ENCODE measurements around the gene PPY. TPM values are rescaled to one million over a fixed set of nuclear protein-coding genes. Genes with fewer than 3 reads are reported as not detected.
"Not testable (repeated sequence)": the region's sequence is repeated elsewhere in the genome, so short reads cannot be mapped to it uniquely, and the experiment has no call there.

Gene PPY
- total RNA-seq, 4 donors from 2014 or later = not detected

GRCh38 chr17:43928609-43929008 lies 13.7 kb downstream of the PPY start:
- no peak for ATAC-seq (ENCODE audit: low FRiP score)
- no peak for DNase-seq (ENCODE audit: low spot score)
- no peak for TF ChIP-seq CTCF (IDR thresholded peaks at IDR 0.05)

GRCh38 chr17:43927929-43928328 lies 14.3 kb downstream of the PPY start:
- not testable (repeated sequence) for ATAC-seq (ENCODE audit: low FRiP score); DNase-seq (ENCODE audit: low spot score)

- DNase-seq (ENCODE audit: low spot score) = no peak
- ATAC-seq (ENCODE audit: low FRiP score) = no peak
- no peak for TF ChIP-seq CTCF (IDR thresholded peaks at IDR 0.05)
Observed at GRCh38 chr17:43927060-43927864, 15.0 kb downstream of the PPY start.

GRCh38 chr17:43924558-43924957 lies 17.7 kb downstream of the PPY start:
- ATAC-seq (ENCODE audit: low FRiP score) (no peak), DNase-seq (ENCODE audit: low spot score) (no peak)
- TF ChIP-seq CTCF (IDR thresholded peaks at IDR 0.05) = no peak

GRCh38 chr17:43920500-43921095 lies 21.7 kb downstream of the PPY start:
- ATAC-seq (ENCODE audit: low FRiP score) = no peak
- TF ChIP-seq CTCF (IDR thresholded peaks at IDR 0.05) = no peak
- DNase-seq (ENCODE audit: low spot score) = no peak

- no peak for ATAC-seq (ENCODE audit: low FRiP score)
- TF ChIP-seq CTCF (IDR thresholded peaks at IDR 0.05) = no peak
- no peak for DNase-seq (ENCODE audit: low spot score)
Observed at GRCh38 chr17:43918026-43918389, 24.3 kb downstream of the PPY start.

GRCh38 chr17:43917348-43918025 lies 24.8 kb downstream of the PPY start:
- DNase-seq (ENCODE audit: low spot score) = no peak
- no peak for TF ChIP-seq CTCF (IDR thresholded peaks at IDR 0.05)
- no peak for ATAC-seq (ENCODE audit: low FRiP score)

Data from omental fat pad (tissue), 4 donors.